GM21576 (cell line): Measurements from ENCODE around the gene TMPRSS12.
"Not testable (repeated sequence)": the region's sequence is repeated elsewhere in the genome, so short reads cannot be mapped to it uniquely, and the experiment has no call there.

Source experiments
- ATAC-seq: cut with Tn5 transposase; IDR thresholded peaks from one replicate; pipeline ENCODE4 v1.9.1; 2021; ENCODE audit warnings: mild to moderate bottlenecking, moderate library complexity; ENCODE audit not compliant: unreplicated experiment

Gene TMPRSS12

DNA sequence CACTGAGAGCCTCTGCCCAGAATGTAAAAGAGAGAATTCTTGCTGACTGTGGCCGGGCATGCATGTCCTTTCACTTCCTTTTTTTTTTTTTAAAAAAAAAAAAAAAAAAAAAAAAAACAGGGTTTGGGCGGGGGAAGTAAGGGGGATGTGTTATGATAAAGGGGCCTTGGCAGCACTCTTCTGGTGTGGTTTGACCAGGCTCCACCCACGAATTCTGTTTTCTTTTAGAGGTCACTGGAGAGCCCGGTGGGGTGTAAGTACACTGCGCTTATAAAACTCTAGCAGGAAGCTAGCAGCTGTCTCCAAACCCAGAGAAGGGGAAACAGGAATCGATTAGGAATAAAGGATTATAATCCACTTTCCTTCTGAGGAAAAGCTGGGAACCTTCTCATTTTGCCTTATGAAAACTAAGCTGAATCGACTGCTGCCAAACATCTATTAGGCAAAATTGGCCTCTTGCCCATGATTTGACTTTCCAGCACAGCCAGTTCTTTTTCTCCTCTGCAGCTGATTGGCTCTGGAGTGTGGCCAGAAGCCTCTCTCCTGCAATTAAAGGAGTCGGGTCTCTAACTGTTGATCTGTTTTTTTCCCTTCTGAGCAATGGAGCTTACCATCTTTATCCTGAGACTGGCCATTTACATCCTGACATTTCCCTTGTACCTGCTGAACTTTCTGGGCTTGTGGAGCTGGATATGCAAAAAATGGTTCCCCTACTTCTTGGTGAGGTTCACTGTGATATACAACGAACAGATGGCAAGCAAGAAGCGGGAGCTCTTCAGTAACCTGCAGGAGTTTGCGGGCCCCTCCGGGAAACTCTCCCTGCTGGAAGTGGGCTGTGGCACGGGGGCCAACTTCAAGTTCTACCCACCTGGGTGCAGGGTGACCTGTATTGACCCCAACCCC is 82.0 kb downstream of the TMPRSS12 start:
- peak; percentile 87 for ATAC-seq

- ATAC-seq: no peak
These were observed 82.6 kb downstream of the TMPRSS12 start for GRCh38 chr12:50925342-50925651.

DNA sequence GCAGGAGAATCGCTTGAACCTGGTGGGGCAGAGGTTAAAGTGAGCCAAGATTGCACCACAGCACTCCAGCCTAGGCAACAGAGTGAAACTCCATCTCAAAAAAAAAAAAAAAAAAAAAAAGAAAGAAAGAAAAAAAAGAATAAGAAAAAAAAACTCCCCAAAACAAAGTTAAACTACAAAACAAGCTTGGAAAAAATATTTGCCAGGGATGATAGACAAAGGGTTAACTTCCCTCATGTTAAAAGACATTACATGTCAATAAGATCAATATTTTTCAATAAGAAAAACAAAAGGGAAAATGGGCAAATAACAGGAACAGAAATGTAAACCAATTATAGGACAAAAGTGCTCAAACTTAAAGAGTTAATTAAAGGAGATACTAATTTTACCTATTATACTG is 83.2 kb downstream of the TMPRSS12 start:
- no peak for ATAC-seq

DNA sequence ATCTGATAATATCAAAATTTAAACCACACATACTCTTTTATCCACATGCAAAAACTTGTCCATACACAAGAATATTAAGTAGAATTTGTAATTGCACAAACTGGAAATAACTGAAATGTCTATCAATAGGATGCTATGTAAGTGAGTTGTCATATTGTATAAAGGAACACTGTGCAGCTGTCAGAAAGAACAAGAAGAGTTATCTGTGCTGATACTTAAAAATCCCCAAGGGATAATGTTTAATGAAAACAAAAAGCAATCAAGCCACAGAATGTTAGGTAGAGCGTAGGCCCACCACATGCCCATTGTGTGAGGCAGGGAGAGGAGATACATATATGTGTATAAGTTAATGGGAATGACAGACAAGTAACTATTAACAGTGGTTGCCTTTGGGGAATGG is 83.7 kb downstream of the TMPRSS12 start:
- no peak for ATAC-seq

DNA sequence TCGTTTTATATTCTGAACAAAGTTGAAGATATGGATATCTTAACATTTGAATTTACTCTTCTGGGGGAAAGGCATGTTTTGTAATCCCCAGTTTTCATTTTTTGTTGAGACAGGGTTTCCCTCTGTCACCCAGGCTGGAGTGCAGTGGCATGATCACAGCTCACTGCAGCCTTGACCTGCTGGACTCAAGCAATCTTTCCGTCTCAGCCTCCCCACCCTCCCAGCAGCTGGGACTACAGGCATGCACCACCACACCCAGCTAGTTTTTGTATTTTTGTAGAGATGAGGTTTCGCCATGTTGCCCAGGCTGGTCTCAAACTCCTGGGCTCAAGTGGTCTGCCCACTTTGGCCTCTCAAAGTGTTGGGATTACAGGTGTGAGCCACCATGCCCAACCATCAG is 84.2 kb downstream of the TMPRSS12 start:
- ATAC-seq: not testable (repeated sequence)

DNA sequence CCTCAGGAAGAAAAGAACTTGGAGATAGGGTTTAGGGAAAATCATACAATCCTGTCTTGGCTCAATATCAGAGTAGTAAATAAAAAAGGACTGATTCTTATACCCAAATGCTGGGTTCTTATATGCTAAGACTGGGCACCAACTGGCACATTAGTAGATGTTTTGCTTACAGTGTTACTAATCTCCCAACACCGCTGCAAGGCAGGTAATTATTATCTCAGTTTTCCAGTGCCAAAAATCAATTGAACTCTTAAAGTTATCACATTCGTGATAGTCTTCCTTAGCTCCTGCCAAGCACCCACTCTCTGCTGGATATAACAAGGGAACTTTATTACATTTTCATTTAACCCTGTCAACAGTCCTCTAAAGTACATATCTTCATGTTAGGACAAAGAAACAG is 84.6 kb downstream of the TMPRSS12 start:
- no peak for ATAC-seq

DNA sequence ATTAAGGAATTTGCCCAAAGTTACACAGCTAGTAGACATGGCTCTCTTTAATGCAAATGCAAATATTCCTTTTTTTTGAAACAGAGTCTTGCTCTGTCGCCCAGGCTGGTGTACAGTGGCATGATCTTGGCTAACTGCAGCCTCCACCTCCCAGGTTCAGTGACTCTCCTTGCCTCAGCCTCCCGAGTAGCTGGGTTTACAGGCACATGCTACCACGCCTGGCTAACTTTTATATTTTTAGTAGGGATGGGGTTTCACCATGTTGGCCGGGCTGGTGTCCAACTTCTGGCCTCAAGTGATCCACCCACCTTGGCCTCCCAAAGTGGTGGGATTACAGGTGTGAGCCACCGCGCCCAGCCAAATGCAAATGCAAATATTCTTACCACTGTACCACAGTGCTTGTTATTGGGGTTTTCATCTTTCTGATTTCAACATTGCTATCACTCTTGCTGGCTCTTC is 85.1 kb downstream of the TMPRSS12 start:
- ATAC-seq: no peak

DNA sequence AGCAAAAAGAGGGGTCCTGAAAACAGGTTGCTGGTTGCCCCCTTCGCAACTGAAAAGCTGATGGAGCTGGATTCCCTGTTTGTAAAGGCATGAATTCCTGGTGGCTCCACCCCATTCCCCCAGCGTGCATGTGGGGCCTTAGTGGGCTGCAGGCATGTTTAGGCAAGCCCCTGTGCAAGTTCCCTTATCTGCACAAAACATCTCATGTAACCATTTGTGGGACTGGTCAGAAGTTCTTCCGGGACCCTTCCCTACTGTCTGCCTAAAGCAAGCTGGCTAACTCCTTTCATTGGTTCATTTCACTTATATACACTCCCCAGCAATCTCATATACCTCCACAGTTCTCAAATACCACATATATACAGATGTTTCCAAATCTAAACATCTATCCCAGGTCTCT is 85.7 kb downstream of the TMPRSS12 start:
- no peak for ATAC-seq

GRCh38 chr12:50929831-50930230 is 87.1 kb downstream of the TMPRSS12 start:
- ATAC-seq: no peak

DNA sequence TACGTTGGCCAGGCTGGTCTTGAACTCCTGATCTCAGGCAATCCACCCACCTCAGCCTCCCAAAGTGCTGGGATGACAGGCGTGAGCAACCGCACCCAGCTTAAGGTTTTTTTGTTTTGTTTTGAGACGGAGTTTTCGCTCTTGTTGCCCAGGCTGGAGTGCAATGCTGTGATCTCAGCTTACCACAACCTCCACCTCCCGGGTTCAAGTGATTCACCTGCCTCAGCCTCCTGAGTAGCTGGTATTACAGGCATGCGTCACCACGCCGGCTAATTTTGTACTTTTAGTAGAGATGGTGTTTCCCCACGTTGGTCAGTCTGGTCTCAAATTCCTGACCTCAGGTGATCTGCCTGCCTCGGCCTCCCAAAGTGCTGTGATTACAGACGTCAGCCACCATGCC is 87.8 kb downstream of the TMPRSS12 start:
- ATAC-seq: not testable (repeated sequence)

DNA sequence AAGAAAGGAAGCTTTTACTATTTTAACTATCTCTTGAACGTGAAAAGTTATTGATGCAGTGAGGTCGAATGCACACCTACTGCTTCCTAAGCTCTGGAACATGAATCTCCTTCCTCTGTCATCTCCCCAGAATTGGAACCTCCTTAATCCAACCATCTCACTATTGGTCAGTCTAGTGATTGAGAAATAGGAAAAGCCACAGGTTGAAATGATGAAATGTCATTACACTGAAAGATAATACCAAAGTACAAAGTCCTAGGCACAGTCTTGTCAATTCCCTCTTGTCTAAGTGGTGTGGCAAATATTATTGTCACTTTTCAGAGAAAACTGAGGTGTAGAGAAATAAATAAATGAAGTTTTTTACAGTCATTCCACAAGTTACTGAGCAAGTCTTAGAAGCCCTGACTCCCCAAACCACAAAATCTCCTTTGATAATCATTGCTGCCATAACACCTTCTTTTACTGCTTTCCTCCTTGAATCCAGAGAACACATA is 90.1 kb downstream of the TMPRSS12 start:
- ATAC-seq: no peak

- ATAC-seq: no peak
These were observed 90.9 kb downstream of the TMPRSS12 start for GRCh38 chr12:50933459-50934124.

DNA sequence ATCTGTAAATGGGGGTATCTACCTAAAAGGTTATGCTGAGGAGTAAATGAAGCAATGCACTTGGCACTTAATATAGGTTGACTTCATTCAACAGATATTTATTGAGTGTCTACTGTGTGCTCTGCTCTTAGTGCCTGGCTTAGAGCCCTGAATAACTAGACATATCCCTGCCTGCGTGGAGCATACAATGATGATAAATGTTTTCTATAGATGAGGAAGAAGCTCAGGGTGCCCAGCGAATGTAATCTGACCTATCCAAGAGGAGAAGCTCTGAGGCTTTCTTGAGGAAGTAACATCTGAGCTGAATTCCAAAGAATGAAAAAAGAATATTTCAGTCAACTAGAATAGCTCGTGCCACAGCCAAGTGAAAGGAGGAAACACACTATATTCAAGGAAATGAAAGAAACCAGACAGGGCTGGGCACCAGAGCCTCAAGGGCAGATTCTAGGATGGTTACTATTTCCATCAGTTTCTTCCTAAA is 91.7 kb downstream of the TMPRSS12 start:
- no peak for ATAC-seq

GRCh38 chr12:50934981-50935807 is 92.5 kb downstream of the TMPRSS12 start:
- no peak for ATAC-seq

GRCh38 chr12:50936821-50937530 is 94.2 kb downstream of the TMPRSS12 start:
- no peak for ATAC-seq
